ENCODE data around the gene CCNF.
"Not testable (repeated sequence)": the region's sequence is repeated elsewhere in the genome, so short reads cannot be mapped to it uniquely, and the experiment has no call there.

Gene CCNF

DNA sequence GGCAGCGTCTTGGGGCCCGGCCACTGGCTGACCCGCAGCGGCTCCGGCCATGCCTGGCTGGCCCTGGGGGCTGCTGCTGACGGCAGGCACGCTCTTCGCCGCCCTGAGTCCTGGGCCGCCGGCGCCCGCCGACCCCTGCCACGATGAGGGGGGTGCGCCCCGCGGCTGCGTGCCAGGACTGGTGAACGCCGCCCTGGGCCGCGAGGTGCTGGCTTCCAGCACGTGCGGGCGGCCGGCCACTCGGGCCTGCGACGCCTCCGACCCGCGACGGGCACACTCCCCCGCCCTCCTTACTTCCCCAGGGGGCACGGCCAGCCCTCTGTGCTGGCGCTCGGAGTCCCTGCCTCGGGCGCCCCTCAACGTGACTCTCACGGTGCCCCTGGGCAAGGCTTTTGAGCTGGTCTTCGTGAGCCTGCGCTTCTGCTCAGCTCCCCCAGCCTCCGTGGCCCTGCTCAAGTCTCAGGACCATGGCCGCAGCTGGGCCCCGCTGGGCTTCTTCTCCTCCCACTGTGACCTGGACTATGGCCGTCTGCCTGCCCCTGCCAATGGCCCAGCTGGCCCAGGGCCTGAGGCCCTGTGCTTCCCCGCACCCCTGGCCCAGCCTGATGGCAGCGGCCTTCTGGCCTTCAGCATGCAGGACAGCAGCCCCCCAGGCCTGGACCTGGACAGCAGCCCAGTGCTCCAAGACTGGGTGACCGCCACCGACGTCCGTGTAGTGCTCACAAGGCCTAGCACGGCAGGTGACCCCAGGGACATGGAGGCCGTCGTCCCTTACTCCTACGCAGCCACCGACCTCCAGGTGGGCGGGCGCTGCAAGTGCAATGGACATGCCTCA, 42.6 kb downstream of the CCNF start:
- no peak for DNase-seq (ENCODE audit: low read depth)

DNA sequence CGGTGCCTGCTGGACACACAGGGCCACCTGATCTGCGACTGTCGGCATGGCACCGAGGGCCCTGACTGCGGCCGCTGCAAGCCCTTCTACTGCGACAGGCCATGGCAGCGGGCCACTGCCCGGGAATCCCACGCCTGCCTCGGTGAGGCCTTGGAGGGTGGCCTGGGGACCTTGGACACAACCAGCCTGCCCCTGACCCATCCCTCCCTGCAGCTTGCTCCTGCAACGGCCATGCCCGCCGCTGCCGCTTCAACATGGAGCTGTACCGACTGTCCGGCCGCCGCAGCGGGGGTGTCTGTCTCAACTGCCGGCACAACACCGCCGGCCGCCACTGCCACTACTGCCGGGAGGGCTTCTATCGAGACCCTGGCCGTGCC, 43.2 kb downstream of the CCNF start:
- DNase-seq (ENCODE audit: low read depth) = no peak

DNA sequence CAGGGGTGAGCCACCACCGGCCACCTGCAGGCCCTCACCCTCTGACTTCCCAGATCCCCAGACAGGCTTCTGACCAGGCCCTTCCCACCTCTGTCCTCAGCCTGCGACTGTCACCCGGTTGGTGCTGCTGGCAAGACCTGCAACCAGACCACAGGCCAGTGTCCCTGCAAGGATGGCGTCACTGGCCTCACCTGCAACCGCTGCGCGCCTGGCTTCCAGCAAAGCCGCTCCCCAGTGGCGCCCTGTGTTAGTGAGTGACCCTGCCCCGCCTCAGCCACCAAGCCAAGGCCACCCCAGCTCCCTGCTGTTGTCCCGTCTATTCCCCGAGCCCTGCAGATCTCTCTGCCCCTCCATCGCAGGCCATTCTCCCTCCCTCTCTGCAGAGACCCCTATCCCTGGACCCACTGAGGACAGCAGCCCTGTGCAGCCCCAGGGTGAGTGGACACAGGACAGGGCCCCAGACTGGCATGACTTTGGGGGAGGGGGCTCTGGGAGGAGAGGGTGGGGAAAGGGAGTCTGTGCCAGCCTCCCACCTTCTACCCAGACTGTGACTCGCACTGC, 43.7 kb downstream of the CCNF start:
- no peak for DNase-seq (ENCODE audit: low read depth)

DNA sequence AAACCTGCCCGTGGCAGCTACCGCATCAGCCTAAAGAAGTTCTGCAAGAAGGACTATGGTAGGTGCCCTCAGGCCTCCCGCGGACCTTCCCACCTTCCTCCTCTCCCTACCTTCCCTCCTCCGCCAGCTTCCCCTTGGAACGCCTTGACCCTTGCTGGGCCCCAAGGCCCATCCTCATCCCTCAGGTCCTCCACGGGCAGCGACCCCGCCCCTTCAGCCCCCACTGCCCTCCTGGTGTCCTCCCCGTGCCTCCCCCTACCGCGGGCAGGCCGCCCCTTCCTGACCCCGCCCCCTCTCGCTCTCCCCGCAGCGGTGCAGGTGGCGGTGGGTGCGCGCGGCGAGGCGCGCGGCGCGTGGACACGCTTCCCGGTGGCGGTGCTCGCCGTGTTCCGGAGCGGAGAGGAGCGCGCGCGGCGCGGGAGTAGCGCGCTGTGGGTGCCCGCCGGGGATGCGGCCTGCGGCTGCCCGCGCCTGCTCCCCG, 44.2 kb downstream of the CCNF start:
- no peak for DNase-seq (ENCODE audit: low read depth)

DNA sequence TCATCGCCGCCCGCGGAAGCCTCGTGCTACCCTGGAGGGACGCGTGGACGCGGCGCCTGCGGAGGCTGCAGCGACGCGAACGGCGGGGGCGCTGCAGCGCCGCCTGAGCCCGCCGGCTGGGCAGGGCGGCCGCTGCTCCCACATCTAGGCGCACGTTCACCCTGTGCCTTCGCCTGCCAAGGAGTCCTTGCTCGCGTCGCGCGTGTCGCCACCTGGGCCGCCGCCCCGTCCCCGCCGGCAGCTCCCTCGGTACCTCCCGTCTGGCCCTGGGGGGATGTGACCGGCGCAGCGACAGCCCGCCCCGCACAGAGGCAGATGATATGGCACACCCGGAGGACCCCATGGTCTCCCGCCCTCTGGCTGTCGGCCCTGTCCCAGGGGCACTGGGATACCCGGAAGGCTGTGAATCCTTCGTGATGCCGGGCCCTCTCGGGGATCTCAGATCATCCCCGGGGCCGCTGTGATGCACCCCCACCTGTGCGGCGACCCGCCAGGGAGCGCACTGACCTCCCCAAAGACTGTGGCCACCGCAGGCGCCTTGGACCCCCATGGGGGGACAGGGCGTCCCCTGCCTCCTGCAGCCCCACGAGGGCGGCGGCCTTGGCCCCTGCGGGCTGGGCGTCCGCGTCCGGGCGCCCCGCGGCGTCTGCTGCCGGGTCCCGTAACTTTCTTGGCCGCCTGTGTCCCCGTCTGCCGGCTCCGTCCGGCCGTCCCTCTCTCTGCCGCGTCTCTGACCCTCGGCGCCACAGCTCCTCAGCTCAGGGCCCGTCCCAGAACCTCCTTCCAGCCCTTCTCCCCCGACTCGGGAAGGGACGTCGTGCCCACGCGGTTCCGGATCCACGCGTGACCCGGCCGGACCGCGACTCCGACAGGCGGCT, 45.0 kb downstream of the CCNF start:
- DNase-seq (ENCODE audit: low read depth) = no peak

DNA sequence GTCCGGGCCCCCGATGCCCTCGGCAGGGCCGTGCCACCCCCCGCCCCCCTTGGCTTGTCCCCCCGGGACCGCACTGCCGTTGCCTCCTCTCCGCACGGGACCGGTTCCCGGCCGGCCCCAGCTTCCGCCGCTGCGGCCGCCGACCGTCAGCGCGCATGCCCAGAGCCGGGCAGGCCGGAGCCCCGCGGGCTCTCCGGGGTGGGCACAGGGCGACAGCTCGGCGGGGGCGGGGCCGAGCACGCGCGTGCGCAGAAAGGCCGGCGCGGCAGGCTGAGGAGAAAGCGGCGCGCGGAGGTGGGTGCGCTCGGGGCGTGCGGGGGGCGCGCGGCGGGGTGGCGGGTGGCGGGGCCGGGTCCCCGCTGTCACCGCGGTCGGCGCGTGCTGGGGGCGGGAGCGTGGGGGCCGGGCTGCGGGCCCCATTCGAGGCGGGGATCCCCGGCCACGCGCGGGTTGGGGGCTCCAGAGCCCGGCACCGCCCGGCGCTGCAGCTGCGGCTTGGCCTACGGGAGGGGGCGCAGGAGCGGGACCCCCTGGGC, 45.7 kb downstream of the CCNF start, which contains the start of gene TBC1D24:
TBC1D24 (plus strand) TSS at position 251 of the 536 bp plus-strand sequence. CDS start 21,022 bp downstream, outside the sequence.
- DNase-seq (ENCODE audit: low read depth) = peak; percentile 64

DNA sequence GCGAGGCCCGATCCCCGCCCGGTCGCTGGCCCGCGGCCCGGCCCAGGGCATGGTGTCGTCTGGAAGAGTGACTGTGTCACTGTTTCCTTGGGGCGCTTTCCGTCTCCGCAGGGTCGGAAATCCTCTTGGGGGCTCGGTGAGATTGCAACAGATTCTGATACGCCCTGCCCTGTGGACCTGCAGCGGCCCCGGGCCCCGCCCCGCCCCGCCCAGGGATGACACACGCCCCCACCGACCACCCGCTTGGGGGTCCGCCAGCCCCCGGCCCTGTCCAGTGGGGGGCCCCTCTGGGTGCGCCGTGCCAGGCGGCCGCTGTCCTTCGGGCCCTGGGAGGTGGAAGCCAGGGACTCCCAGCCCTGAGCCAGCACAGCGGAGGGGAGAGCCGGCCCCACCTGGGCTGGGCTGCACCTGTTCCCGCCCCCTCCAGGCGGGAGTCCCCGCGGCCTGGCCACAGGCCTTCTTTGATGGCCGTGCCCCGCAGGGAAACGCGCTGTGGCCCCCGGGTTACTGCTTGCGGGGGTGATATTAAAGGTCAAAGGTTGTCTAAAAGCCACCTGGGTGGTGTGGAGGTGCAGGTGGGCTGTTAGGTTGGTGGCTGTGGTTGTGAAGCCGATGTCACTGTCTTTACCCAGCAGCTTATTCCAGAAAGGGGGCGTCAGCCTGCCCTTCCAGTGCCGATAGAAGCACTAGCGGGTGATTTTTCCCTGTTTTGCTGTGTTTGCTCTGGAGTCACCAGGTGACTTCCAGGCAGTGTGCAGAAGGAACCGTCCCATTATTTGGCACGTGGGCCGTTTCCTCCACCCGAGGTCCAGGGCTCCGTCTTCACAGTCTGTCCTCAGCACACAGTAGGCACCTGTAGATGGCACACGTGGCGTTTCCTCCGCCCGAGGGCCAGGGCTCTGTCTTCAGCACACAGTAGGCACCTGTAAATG, 46.4 kb downstream of the CCNF start:
- no peak for DNase-seq (ENCODE audit: low read depth)

DNA sequence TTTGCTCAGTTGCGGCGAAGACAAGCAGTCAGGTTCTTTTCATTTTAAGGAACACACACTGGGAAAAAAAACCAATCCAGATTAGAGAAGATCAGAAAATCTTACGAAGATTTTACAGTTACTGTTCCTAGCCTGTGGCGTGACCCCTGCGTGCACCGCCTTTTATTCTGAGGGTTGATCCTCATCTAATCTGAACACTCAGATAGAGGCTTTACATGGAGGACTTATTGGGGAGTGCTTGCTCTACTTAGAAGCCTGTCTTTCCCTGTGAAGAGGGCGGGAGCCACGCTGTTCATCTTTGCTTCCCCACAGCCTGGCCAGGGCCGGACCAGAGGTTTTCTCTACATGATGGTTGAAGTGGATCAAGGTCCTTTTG, 47.1 kb downstream of the CCNF start:
- DNase-seq (ENCODE audit: low read depth) = no peak

DNA sequence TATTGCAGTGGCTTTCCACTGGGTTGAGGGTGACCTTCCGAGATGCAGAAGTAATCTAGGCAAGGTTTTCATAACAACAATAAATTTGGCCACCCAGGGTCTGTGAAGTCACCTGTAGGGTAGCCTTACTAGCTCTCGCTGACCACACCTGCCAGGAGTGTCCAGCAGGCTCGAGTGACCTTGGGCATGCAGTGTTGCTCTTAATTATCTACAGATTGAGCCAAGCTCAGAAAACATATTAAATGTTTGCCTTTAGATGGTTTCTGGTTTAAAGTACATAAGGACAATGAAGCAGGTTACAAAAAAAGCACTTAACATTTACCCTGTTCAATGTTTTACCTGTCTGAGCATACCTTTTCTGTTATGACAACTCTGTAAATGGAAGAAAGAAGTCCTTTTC, 47.5 kb downstream of the CCNF start:
- DNase-seq (ENCODE audit: low read depth) = no peak

DNA sequence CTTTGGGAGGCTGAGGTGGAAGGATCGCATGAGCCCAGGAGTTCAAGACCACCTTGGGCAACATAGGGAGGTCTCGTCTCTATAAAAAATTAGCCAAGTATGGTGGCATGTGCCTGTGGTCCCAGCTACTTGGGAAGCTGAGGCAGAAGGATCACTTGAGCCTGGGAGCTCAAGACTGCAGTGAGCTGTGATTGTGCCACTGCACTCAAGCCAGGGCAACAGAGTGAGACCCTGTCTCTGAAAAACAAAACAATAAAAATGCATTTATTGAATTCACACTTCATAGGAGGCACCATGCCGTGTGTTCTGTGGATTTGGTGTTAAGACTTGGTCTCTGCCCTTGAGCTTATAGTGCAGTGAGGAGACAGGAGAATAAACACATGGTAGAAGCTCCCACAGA, 48.1 kb downstream of the CCNF start:
- DNase-seq (ENCODE audit: low read depth) = no peak

DNA sequence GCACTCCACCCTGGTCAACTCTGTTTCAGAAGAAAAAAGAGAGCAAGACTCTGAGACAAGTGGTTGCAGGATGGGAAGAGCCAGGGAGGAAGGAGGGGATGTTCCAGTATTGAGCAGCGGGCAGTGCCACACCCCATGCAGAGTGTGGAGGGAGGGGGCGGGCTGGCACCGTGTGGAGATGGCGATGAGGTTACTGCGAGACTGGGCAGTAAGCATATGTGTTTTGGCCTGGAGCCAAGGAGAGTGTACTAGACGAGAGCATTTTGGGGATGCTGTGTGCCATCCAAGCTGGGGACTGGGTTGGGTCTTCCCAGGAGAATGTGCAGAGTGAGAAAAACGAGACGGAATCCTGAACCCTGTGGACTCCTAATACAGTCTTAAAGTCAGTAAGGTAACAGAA, 49.0 kb downstream of the CCNF start:
- no peak for DNase-seq (ENCODE audit: low read depth)

DNA sequence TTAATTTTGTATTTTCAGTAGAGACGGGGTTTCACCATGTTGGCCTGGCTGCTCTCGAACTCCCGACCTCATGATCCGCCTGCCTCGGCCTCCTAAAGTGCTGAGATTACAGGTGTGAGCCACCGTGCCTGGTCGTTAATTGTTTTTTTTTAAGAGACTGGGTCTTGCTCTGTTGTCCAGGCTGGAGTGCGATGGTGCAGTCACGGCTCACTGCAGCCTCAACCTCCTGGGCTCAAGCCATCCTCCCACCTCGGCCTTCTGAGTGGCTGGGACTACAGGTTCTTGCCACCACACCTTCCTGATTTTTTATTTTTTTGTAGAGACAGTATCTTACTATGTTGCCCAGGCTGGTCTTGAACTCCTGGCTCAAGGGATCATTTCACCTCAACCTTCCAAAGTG, 50.7 kb downstream of the CCNF start:
- not testable (repeated sequence) for DNase-seq (ENCODE audit: low read depth)

DNA sequence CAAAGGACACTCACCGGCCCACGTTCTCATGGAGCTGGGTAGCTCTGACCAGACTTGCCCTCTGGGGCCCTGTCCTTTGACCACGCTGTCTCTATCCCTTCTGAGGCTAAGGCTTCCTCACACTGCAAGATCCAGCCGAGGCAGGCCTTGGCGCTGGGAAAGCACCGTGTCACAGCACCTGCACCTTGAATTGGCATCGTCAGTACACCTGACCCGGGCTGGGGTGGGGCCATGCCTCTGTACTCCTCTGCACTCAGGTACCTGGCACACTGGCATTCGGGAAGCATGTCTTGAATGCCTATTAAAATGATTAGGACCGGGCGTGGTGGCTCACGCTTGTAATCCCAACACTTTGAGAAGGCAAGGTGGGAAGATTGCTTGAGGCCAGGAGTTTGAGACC, 51.7 kb downstream of the CCNF start:
- DNase-seq (ENCODE audit: low read depth) = no peak

DNA sequence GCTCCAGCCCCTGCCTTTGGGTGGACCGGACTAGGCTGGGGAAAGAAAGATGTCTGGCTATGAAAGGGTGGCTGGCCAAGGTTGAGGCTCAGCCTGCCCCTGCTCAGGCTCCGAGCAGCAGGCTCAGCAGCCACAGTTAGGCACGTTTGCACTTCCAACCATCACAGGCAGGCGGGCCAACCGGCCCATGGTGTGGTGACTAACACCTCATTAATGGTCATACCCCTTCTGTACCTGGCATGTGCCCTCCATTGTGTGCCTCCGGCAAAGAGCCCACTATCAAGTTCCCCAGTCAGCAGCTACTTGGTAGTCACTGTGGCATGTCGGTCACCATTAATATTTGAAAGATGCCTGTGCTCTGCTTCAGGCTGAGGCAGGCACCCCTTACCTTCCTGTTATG, 52.4 kb downstream of the CCNF start:
- no peak for DNase-seq (ENCODE audit: low read depth)

DNA sequence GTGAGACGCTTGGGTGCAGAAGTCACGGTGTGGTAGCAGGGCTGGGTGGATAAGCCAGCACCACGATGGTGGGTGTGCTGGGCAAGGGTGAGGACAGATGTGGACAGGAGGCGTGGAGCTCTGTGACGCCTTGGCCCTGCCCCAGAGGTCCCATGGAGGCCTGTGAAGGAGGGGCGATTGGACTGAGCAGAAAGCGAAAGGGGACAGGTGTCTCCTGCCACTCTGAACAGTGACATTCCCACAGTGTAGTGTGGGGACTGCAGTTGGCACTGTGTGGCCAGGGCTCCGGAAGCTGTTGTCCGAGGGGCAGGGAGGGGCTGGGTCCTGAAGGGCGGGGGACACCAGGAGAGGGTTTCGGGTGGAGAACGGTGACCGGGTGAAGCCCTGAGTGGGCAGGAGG, 53.0 kb downstream of the CCNF start:
- DNase-seq (ENCODE audit: low read depth) = no peak

DNA sequence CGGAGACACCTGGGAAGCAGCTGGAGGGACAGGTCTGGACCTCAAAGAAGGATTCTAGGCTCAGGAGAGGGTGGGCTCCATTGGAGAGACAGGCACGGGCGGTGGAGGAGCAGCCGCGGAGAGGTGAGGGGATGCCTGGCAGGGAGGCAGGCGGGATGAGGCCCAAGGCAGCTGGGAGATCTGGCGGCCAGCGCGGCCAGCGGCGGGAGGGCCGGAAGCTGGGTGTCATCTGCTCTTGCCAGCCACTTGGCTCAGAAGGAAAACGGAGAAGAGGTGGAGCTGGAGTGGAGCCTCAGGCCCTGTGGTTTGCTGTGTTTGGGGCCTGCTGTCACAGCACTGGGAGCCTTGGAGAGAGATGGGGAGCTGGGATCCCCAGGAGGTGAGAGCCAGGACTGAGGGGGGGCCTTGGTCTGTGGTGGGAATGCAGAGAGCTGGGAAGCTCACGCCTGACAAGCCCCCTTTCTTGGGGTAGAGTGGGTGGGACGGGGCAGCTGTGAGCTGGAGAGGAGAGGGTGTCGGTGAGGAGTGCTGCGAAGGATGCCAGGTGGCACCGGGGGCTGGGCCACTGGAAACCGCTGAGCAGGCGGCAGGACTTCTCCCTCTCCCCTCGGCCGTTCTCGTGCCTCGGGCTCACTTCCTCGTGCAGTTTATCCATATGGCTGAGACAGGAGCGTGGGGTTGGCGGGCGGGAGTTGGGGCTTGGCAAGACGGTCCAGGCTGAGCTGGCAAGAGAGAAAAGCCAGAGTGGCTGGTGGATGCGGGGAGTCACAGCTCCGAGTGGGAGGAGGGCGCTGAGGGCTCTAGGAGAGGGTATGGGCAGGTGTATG, 53.7 kb downstream of the CCNF start:
- peak; percentile 61 for DNase-seq (ENCODE audit: low read depth)

DNA sequence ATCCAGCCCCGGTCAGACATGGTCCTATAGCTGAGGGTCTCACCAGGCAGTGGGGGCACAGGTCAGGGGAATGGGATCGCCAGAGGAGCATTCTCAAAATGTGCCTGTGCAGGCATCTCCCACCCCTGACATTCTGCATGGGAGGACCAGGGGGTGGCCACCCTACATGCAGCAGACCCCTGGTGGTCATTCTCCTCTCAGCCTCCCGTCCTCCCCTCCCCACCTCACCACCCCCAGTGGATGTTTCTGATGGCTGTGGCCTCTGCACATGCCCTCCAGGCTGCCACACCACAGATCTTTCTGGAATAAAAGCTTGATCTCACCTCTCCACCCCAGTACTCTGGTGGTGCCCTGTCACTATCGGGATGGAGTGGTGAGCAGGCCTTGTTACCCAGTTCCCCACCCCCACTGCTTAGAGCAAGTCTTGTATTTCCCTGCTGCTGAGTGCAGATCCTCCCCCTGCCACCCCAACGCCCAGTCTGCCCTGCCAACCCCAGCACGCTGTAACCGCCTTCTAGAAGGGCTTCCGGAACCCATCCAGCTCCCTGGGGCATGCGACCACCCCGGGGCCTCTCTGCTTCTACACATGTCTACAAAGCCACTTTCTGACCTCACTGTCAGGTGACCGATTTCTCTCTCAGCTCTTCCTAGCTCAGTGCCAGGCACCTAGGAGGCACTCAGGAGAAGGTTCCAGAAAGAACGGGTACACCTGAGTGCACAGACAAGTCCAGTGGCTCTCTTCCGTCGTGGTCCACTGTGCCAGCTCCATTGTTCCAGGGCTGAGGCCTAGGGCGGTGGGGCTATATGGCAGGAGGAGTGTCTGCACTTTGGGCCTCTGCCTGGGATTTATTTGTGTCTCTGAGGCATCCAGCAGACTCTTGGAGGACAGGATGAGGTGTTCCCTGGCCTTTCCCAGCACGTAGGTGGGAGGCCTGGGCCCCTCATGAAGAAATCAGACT, 55.0 kb downstream of the CCNF start:
- no peak for DNase-seq (ENCODE audit: low read depth)

DNA sequence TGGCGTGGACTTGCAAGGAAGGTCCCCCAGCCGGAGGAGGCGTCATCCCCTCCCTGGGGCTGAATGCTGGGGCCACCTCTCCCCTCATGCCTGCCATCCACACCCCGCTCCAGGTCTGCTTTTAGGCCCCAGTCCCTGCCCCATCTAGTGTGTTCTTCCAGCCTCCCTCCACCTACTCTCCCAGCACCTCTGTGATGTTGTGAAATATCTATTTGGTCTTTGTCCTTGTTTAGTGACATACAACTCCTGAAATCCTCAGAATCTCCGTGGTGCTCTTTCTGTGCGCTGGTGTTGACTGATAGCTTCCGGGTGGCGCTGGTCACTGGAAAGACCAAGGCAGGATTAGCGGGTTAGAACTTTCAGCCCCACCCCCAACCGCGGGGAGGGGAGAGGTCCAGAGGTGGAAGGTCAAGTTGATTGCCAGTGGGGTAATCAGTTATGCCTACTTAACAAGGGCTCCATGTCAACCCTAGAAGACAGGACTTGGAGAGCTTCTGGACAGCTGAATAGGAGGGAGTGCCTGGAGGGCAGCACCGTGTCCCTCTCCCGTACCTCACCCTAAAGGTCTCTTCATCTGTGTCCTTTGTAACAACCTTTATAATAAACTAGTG, 55.8 kb downstream of the CCNF start:
- no peak for DNase-seq (ENCODE audit: low read depth)
